A549 (cell line): ENCODE results near the gene DNM3. TPM values are rescaled to one million over a fixed set of nuclear protein-coding genes. Genes with fewer than 3 reads are reported as not detected.

Experiments
- ATAC-seq, 2 experiments: fragments of 200-7000 bp in 1 of 2; fragments of >200 bp in 1 of 2; cut with Nextera tagmentation in 1 of 2; cut with Tn5 transposase in 1 of 2; 3 replicates each; pipeline versions ENCODE4 v1.8.0 to v1.9.1; 2018 to 2020; ENCODE audit warnings: mild to moderate bottlenecking in 1 of 2, moderate library complexity in 1 of 2
- CTCF ChIA-PET: fragments of 300-600 bp; sonication (Branson Sonifier 250); formaldehyde crosslinking; extraction: SDS; loops from one replicate; lab custom pipeline; 2021; ENCODE audit warnings: antibody characterized with exemption, inconsistent platforms; lab: Yijun Ruan, JAX
- POLR2A ChIA-PET: fragments of 350-600 bp; formaldehyde crosslinking; extraction: SDS; loops from one replicate; lab custom pipeline; 2021; ENCODE audit warnings: antibody characterized with exemption, inconsistent platforms; lab: Yijun Ruan, JAX
- DNase-seq, 2 experiments: peaks; one replicate each; pipeline versions ENCODE4 v3.0.0 to v3.0.0-alpha.2; 2011 to 2016; ENCODE audit warnings: low read depth in 1 of 2, low spot score in 1 of 2
- FAIRE-seq: peaks from 2 replicates; lab custom pipeline; 2011; peaks lifted over from hg19 to GRCh38; lab: Jason Lieb, UNC
- H3K27ac ChIP-seq, 2 experiments: fragments of >200 bp; sonication (Bioruptor Twin); formaldehyde crosslinking; 3 replicates each; pipeline ENCODE4 v1.5.1; 2016 to 2017
- H3K4me1 ChIP-seq: fragments of >200 bp; sonication (Bioruptor Twin); formaldehyde crosslinking; 3 replicates; pipeline ENCODE4 v1.6.1; 2016
- H3K4me2 ChIP-seq: fragments of >200 bp; sonication (Bioruptor Twin); formaldehyde crosslinking; 3 replicates; pipeline ENCODE4 v1.6.1; 2016
- H3K4me3 ChIP-seq: fragments of >200 bp; sonication (Bioruptor Twin); formaldehyde crosslinking; 3 replicates; pipeline ENCODE4 v1.5.1; 2016
- H3K9me3 ChIP-seq: fragments of >200 bp; sonication (Bioruptor Twin); formaldehyde crosslinking; 3 replicates; pipeline ENCODE4 v1.6.1; 2016
- BHLHE40 ChIP-seq: IDR thresholded peaks from 2 replicates; pipeline ENCODE4 v1.6.1; 2012; ENCODE audit warnings: low read depth, low read length, inconsistent platforms
- CHD2 ChIP-seq: fragments of 150-350 bp; IDR thresholded peaks from 2 replicates; pipeline ENCODE4 v1.6.1; 2014; ENCODE audit warnings: low read length; ENCODE audit not compliant: partially characterized antibody
- CHD4 ChIP-seq: fragments of 200-600 bp; sonication (generic); IDR thresholded peaks from 2 replicates; pipeline ENCODE4 v1.6.1; 2016; ENCODE audit warnings: antibody characterized with exemption, mild to moderate bottlenecking, borderline replicate concordance
- FOSL2 ChIP-seq, 2 experiments: fragments of 450-650 bp in 1 of 2; fragments of >200 bp in 1 of 2; sonication (Bioruptor Twin) in 1 of 2; formaldehyde crosslinking; IDR thresholded peaks; 2 replicates each; pipeline versions ENCODE4 v1.5.0 to v1.6.1; 2016 to 2020; ENCODE audit warnings: mild to moderate bottlenecking in 1 of 2, moderate library complexity in 1 of 2
- HEYL ChIP-seq: fragments of 250-450 bp; sonication (Bioruptor Pico); IDR thresholded peaks from 2 replicates; pipeline ENCODE4 v1.8.0; 2021; ENCODE audit warnings: mild to moderate bottlenecking, moderate library complexity
- HOXB13 ChIP-seq: fragments of 250-450 bp; sonication (Bioruptor Pico); IDR thresholded peaks from 2 replicates; pipeline ENCODE4 v1.5.0; 2020; ENCODE audit warnings: low read depth, mild to moderate bottlenecking, moderate library complexity
- HOXB5 ChIP-seq: fragments of 250-450 bp; sonication (Bioruptor Pico); IDR thresholded peaks from 2 replicates; pipeline ENCODE4 v1.5.0; 2020; ENCODE audit warnings: mild to moderate bottlenecking, moderate library complexity
- JUNB ChIP-seq: fragments of >200 bp; sonication (Bioruptor Twin); formaldehyde crosslinking; IDR thresholded peaks from 2 replicates; pipeline ENCODE4 v1.6.1; 2016
- KDM1A ChIP-seq: fragments of 200-600 bp; sonication (generic); IDR thresholded peaks from 2 replicates; pipeline ENCODE4 v1.6.1; 2016; ENCODE audit warnings: low read depth, mild to moderate bottlenecking
- MAFK ChIP-seq: fragments of 450-650 bp; IDR thresholded peaks from 2 replicates; pipeline ENCODE4 v1.6.1; 2014; ENCODE audit not compliant: partially characterized antibody
- MAZ ChIP-seq: fragments of 150-350 bp; IDR thresholded peaks from 2 replicates; pipeline ENCODE4 v1.6.1; 2014; ENCODE audit warnings: antibody characterized with exemption, low read depth, low read length, borderline replicate concordance
- NFE2L2 ChIP-seq: fragments of 150-350 bp; conservative IDR thresholded peaks from 2 replicates; pipeline ENCODE4 v1.6.1; 2014; ENCODE audit warnings: low read length
- NPAS2 ChIP-seq: fragments of 250-450 bp; sonication (Bioruptor Pico); IDR thresholded peaks from 2 replicates; pipeline ENCODE4 v1.8.0; 2022; ENCODE audit warnings: mild to moderate bottlenecking, moderate library complexity, borderline replicate concordance
- NR3C1 ChIP-seq: fragments of >200 bp; sonication (Bioruptor Twin); formaldehyde crosslinking; IDR thresholded peaks from 3 replicates; pipeline ENCODE4 v1.6.1; 2017
- PHF8 ChIP-seq: fragments of 200-600 bp; sonication (generic); IDR thresholded peaks from 2 replicates; pipeline ENCODE4 v1.6.1; 2016; ENCODE audit warnings: low read depth, mild to moderate bottlenecking, antibody characterized with exemption, moderate library complexity, borderline replicate concordance
- POLR2AphosphoS2 ChIP-seq: conservative IDR thresholded peaks from 2 replicates; pipeline ENCODE4 v1.6.1; 2012; ENCODE audit warnings: low read length, improper control_type of control experiment, inconsistent platforms
- RARB ChIP-seq: fragments of 250-450 bp; sonication (Bioruptor Pico); IDR thresholded peaks from 2 replicates; pipeline ENCODE4 v1.8.0; 2021; ENCODE audit warnings: mild to moderate bottlenecking, moderate library complexity
- SREBF2 ChIP-seq: fragments of 450-650 bp; IDR thresholded peaks from 2 replicates; pipeline ENCODE4 v1.6.1; 2014; ENCODE audit warnings: mild to moderate bottlenecking, moderate library complexity
- TP53 ChIP-seq: fragments of 250-450 bp; sonication (Bioruptor Pico); IDR thresholded peaks from 2 replicates; pipeline ENCODE4 v1.5.0; 2021; ENCODE audit warnings: mild to moderate bottlenecking, moderate library complexity
- ZC3H11A ChIP-seq: fragments of 450-650 bp; IDR thresholded peaks from 2 replicates; pipeline ENCODE4 v1.6.1; 2014; ENCODE audit warnings: antibody characterized with exemption, mild to moderate bottlenecking
- ZFP36 ChIP-seq: fragments of 450-650 bp; IDR thresholded peaks from 2 replicates; pipeline ENCODE4 v1.6.1; 2014; ENCODE audit warnings: borderline replicate concordance; ENCODE audit not compliant: partially characterized antibody
- ZSCAN20 ChIP-seq: fragments of 250-450 bp; sonication (Bioruptor Pico); IDR thresholded peaks from 2 replicates; pipeline ENCODE4 v1.8.0; 2022; ENCODE audit warnings: mild to moderate bottlenecking, moderate library complexity
- WGBS: methylation state at CpG from one replicate; pipeline ENCODE4 v1.1.6; 2017; ENCODE audit errors: missing lambda C conversion rate; 5-methylcytosine and 5-hydroxymethylcytosine counted together
- polyA plus RNA-seq, 4 experiments: library from polyadenylated mRNA; depleted of rRNA in 3 of 4; stranded (reverse); fragments of >200 nt; fragmentation: RNase III in 1 of 4; extraction: RNeasy Plus Mini Kit Qiagen cat#74134 plus additional on column Dnase treatment in 1 of 4; gene quantifications; 2 replicates in 3 of 4; 3 replicates in 1 of 4; pipeline ENCODE4 v1.2.3, GENCODE V29; 2011 to 2017
- TF ChIP-seq, protein P1 (sequence below): fragments of >200 bp; sonication (Bioruptor Twin); formaldehyde crosslinking; IDR thresholded peaks from 2 replicates; pipeline ENCODE4 v1.6.1; 2016
- TF ChIP-seq, protein P2 (sequence below): fragments of 450-650 bp; IDR thresholded peaks from 2 replicates; pipeline ENCODE4 v1.6.1; 2014; ENCODE audit warnings: antibody characterized with exemption
- TF ChIP-seq, protein P3 (sequence below): fragments of 200-600 bp; sonication (generic); IDR thresholded peaks from 2 replicates; pipeline ENCODE4 v1.6.1; 2016; ENCODE audit warnings: antibody characterized with exemption, mild to moderate bottlenecking, moderate library complexity
- TF ChIP-seq, protein P4 (sequence below): IDR thresholded peaks from 2 replicates; pipeline ENCODE4 v1.6.1; 2012; ENCODE audit warnings: low read depth, borderline replicate concordance
- TF ChIP-seq, protein P5 (sequence below): IDR thresholded peaks from 2 replicates; pipeline ENCODE4 v1.6.1; 2012

The DNM3 gene
- polyA plus RNA-seq, 2 of the 4 experiments (the other 2 are of a cell fraction) = 0.57 to 1.5 TPM

DNA sequence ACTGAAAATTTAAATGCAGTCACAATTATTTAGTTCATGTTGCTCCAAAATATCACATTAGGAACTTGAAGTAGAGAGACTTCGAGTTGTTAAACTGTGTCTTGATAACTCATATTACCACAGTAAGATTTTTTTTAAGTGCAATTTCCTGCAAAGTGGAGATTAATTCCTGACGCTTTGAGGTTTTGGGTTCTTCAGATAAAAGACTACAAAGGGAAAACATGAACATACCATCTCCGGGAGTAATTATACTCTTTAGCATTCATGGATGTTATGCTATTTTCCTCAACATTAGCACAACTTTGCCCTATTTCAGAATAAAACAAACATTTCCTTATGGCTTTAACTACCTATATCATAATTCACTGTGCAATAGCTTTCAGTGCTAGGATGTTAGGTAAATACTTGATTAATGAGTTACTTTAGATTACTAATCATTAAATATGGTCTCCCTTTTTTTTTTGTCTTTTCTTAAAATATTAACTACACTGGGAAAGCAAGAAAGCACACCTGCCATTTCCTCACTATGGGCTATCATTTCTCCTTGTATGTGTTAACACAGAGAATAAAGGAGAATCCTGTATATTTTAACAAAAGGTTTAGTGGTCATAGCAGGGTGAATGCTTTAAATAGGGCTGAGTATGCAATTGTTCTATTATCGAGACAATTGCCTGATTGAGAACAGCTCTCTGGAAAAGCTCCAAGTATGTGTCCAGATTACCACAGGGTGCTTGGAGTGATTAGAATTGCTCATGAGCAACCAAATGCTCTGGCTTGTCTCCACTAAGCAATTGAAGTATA is 326.7 kb downstream of the DNM3 start:
- ATAC-seq (no peak; a peak in 1 of 6 replicates), FAIRE-seq (no peak), DNase-seq (no peak)
- WGBS = 30% methylated on average over 4 of the region's 4 CpGs
- CTCF ChIA-PET = interaction anchor here (1.2 kb wide), 1 partner anchor 231 kb away, joined by 3 read pairs; no protein-coding TSS in a partner anchor
- POLR2A ChIA-PET = no interaction called here
- Histone ChIP-seq H3K4me2 (peak overlapping the region; percentile 34; the same call in 2 of the 3 replicates), H3K27ac (no peak overlapping the region), H3K4me1 (peaks cover 23% of the 10 kb centered on the region; the same call in 1 of the 3 replicates), H3K4me3 (no peak overlapping the region), H3K9me3 (no peaks in the 10 kb centered on the region)
- no peak for TF ChIP-seq RARB
- no peak for TF ChIP-seq KDM1A
- TF ChIP-seq ZFP36 = no peak
- no peak for TF ChIP-seq BHLHE40
- no peak for TF ChIP-seq CHD2
- TF ChIP-seq, protein P1, sequence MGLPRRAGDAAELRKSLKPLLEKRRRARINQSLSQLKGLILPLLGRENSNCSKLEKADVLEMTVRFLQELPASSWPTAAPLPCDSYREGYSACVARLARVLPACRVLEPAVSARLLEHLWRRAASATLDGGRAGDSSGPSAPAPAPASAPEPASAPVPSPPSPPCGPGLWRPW = no peak
- TF ChIP-seq CHD4 = no peak
- TF ChIP-seq ZSCAN20 (CRISPR knock-in tag) = no peak
- TF ChIP-seq POLR2AphosphoS2 = no peak
- TF ChIP-seq NPAS2 = no peak
- no peak for TF ChIP-seq SREBF2
- no peak for TF ChIP-seq NFE2L2
- no peak for TF ChIP-seq HOXB13 (CRISPR knock-in tag)
- no peak for TF ChIP-seq HOXB5 (CRISPR knock-in tag)
- TF ChIP-seq MAZ = no peak
- no peak for TF ChIP-seq ZC3H11A
- no peak for TF ChIP-seq JUNB
- no peak for TF ChIP-seq HEYL (CRISPR knock-in tag)
- TF ChIP-seq, protein P2, sequence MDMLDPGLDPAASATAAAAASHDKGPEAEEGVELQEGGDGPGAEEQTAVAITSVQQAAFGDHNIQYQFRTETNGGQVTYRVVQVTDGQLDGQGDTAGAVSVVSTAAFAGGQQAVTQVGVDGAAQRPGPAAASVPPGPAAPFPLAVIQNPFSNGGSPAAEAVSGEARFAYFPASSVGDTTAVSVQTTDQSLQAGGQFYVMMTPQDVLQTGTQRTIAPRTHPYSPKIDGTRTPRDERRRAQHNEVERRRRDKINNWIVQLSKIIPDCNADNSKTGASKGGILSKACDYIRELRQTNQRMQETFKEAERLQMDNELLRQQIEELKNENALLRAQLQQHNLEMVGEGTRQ = no peak
- no peak for TF ChIP-seq MAFK

DNA sequence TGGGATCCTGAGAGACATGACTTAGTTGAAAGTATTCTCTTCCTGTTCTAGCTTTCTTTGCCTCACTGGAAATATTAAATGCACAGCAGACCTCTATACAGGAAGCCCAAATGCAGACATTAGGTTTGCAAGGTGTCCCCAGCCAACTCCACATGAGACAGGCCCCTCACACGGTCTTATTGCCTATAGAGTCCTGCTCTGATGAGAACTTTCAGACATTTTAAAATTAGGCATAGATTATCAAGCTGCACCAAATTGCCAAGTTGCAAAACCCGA is 327.2 kb downstream of the DNM3 start:
- ATAC-seq = no peak
- POLR2A ChIA-PET = no interaction called here
- DNase-seq = no peak
- Histone ChIP-seq H3K4me3 (no peak overlapping the region), H3K4me1 (peaks cover 19% of the 10 kb centered on the region; the same call in 1 of the 3 replicates), H3K4me2 (peak overlapping the region; percentile 34; the same call in 1 of the 3 replicates), H3K9me3 (no peaks in the 10 kb centered on the region), H3K27ac (no peak overlapping the region)
- CTCF ChIA-PET = interaction anchor here (1.2 kb wide), 1 partner anchor 230 kb away, joined by 3 read pairs; no protein-coding TSS in a partner anchor
- WGBS = 62% methylated on average over 2 of the region's 2 CpGs
- FAIRE-seq = no peak
- TF ChIP-seq JUNB (no peak), FOSL2 (IDR thresholded peaks at IDR 0.05) (no peak), FOSL2 (CRISPR knock-in tag; IDR thresholded peaks at IDR 0.05) (no peak), NR3C1 (no peak), HOXB13 (CRISPR knock-in tag) (no peak), TP53 (CRISPR knock-in tag) (no peak), PHF8 (no peak), KDM1A (no peak), NPAS2 (no peak)
- TF ChIP-seq, protein P3, sequence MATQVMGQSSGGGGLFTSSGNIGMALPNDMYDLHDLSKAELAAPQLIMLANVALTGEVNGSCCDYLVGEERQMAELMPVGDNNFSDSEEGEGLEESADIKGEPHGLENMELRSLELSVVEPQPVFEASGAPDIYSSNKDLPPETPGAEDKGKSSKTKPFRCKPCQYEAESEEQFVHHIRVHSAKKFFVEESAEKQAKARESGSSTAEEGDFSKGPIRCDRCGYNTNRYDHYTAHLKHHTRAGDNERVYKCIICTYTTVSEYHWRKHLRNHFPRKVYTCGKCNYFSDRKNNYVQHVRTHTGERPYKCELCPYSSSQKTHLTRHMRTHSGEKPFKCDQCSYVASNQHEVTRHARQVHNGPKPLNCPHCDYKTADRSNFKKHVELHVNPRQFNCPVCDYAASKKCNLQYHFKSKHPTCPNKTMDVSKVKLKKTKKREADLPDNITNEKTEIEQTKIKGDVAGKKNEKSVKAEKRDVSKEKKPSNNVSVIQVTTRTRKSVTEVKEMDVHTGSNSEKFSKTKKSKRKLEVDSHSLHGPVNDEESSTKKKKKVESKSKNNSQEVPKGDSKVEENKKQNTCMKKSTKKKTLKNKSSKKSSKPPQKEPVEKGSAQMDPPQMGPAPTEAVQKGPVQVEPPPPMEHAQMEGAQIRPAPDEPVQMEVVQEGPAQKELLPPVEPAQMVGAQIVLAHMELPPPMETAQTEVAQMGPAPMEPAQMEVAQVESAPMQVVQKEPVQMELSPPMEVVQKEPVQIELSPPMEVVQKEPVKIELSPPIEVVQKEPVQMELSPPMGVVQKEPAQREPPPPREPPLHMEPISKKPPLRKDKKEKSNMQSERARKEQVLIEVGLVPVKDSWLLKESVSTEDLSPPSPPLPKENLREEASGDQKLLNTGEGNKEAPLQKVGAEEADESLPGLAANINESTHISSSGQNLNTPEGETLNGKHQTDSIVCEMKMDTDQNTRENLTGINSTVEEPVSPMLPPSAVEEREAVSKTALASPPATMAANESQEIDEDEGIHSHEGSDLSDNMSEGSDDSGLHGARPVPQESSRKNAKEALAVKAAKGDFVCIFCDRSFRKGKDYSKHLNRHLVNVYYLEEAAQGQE = no peak
- TF ChIP-seq, protein P4, sequence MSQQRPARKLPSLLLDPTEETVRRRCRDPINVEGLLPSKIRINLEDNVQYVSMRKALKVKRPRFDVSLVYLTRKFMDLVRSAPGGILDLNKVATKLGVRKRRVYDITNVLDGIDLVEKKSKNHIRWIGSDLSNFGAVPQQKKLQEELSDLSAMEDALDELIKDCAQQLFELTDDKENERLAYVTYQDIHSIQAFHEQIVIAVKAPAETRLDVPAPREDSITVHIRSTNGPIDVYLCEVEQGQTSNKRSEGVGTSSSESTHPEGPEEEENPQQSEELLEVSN = no peak
- TF ChIP-seq, protein P5, sequence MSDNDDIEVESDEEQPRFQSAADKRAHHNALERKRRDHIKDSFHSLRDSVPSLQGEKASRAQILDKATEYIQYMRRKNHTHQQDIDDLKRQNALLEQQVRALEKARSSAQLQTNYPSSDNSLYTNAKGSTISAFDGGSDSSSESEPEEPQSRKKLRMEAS = no peak
